ENCODE measurements around the gene HOXD4. TPM values are rescaled to one million over a fixed set of nuclear protein-coding genes. Genes with fewer than 3 reads are reported as not detected.

The HOXD4 gene
- total and polyA plus RNA-seq, 4 donors, result 0.12 to 1.1 (median 0.48) TPM

DNA sequence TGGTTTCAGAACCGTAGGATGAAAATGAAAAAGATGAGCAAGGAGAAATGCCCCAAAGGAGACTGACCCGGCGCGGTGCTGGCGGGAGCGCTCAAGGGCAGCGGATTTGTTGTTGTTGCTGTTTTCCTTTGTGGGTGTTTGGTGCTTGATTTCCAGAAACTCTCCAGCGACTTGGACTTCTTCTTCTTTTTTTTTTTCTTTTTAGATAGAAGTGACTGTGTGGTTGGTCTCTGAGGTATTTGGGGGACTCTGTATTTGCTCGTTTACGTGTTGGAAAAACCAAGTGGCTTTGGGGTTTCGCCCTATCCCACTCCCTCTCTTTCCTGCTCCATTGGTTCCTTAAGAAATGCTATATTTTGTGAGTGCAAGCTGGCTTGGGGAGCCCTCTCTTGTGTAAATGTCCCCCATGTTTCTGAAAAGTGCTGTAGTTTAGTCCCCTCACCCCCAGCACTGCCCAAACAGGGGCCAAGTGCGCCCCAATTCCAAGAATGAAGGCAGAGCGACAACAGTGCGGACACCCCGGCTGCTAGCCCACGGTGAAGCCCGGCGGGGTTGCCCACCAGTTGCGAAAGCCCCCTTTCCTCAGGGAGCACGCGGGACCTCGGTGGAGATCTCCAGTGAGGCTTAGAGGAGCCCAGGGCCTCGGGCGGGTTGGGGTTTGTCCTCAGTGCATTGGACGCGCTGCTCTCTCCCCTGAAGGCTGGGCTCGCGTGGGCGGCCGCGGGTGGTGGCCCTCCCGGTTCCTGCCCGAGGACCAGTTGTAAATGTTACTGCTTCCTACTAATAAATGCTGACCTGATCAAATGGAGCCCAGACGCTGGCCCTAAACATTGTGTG, 27.0 kb upstream of the HOXD4 start:
- H3K27ac ChIP-seq (ENCODE audit: low read depth in 1 of 2, low read length in 1 of 2), result no peak overlapping the region
- no peaks in the 10 kb centered on the region for H3K36me3 ChIP-seq (ENCODE audit: control insufficient read depth in 4 of 4, insufficient read depth in 4 of 4, low read length in 4 of 4)
- DNase-seq (no peak), ATAC-seq (ENCODE audit: insufficient read depth, low FRiP score) (no peak)
- H3K9me3 ChIP-seq (ENCODE audit: control insufficient read depth in 4 of 4, insufficient read depth in 3 of 4, low read length in 3 of 4), result peaks cover 0 to 4% (median 0%) of the 10 kb centered on the region in 4 donors
- 8 to 10% methylated on average over 34 of the region's 34 CpGs for WGBS, 2 donors
- H3K4me1 ChIP-seq (ENCODE audit: control insufficient read depth in 5 of 5, insufficient read depth in 5 of 5, low read length in 5 of 5), result peaks cover 0 to 17% (median 8%) of the 10 kb centered on the region in 5 donors
- H3K4me3 ChIP-seq, result no peak overlapping the region
- TF ChIP-seq, protein P1, sequence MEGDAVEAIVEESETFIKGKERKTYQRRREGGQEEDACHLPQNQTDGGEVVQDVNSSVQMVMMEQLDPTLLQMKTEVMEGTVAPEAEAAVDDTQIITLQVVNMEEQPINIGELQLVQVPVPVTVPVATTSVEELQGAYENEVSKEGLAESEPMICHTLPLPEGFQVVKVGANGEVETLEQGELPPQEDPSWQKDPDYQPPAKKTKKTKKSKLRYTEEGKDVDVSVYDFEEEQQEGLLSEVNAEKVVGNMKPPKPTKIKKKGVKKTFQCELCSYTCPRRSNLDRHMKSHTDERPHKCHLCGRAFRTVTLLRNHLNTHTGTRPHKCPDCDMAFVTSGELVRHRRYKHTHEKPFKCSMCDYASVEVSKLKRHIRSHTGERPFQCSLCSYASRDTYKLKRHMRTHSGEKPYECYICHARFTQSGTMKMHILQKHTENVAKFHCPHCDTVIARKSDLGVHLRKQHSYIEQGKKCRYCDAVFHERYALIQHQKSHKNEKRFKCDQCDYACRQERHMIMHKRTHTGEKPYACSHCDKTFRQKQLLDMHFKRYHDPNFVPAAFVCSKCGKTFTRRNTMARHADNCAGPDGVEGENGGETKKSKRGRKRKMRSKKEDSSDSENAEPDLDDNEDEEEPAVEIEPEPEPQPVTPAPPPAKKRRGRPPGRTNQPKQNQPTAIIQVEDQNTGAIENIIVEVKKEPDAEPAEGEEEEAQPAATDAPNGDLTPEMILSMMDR (IDR thresholded peaks at IDR 0.05; ENCODE audit: control extremely low read depth, extremely low read depth), result no peak
- peaks cover 20 to 91% (median 88%) of the 10 kb centered on the region in 3 donors for H3K27me3 ChIP-seq (ENCODE audit: control insufficient read depth in 3 of 3, insufficient read depth in 3 of 3, low read length in 2 of 3)
- H3K9ac ChIP-seq (ENCODE audit: insufficient read depth in 1 of 2, low read length in 2 of 2), result no peak overlapping the region

DNA sequence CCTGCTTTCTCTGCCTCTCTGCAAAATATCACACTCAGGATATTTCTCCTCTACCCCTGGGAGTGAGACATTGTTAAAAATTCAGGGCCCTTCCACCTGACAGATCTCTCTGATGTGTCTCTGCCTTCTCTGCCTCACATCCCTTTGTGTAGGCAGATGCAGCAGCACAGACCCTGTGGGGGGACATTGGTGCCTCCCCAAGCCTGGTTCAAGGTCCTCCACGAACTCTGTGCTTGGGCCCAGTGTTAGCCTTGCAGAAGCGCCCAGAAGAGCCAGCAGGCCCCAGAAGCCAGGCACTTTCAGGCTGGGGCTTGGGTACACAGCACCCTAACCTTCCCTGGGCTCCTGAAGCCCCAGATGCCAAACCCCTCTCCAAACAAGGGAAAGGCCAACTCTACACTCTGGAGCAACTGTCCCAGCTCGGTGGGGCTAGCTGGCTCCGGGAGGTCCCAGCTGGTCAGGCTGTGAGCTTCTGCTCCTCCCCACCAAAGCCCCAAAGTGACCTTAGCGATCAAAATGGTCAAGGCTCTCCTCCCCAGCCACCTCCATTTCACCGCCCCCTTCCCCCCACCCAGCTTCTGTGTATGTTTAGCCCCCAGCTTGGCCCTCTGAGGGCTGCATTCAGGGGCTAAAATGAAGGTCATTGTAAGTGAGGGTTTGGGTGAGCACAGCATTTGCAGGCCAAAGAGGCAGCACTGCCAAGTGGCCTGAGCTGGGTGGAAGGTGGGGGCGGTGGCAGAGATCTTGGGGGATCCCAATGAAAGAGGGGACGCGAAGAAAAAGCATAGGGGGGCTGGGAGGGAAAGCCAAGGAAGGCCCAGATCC, 26.2 kb upstream of the HOXD4 start:
- H3K27me3 ChIP-seq (ENCODE audit: control insufficient read depth in 3 of 3, insufficient read depth in 3 of 3, low read length in 2 of 3), result peaks cover 21 to 82% (median 81%) of the 10 kb centered on the region in 3 donors
- DNase-seq, result no peak
- H3K27ac ChIP-seq (ENCODE audit: low read depth in 1 of 2, low read length in 1 of 2), result no peak overlapping the region
- no peak for ATAC-seq (ENCODE audit: insufficient read depth, low FRiP score)
- no peak overlapping the region for H3K4me3 ChIP-seq
- H3K36me3 ChIP-seq (ENCODE audit: control insufficient read depth in 4 of 4, insufficient read depth in 4 of 4, low read length in 4 of 4), result no peaks in the 10 kb centered on the region
- H3K9me3 ChIP-seq (ENCODE audit: control insufficient read depth in 4 of 4, insufficient read depth in 3 of 4, low read length in 3 of 4), result peaks cover 0 to 7% (median 0%) of the 10 kb centered on the region in 4 donors
- H3K9ac ChIP-seq (ENCODE audit: insufficient read depth in 1 of 2, low read length in 2 of 2), result no peak overlapping the region
- TF ChIP-seq, protein P1 (IDR thresholded peaks at IDR 0.05; ENCODE audit: control extremely low read depth, extremely low read depth), result no peak
- 27 to 31% methylated on average over 9 of the region's 9 CpGs for WGBS, 2 donors
- peaks cover 0 to 17% (median 8%) of the 10 kb centered on the region in 5 donors for H3K4me1 ChIP-seq (ENCODE audit: control insufficient read depth in 5 of 5, insufficient read depth in 5 of 5, low read length in 5 of 5)

GRCh38 chr2:176125772-176126054, 25.6 kb upstream of the HOXD4 start:
- Histone ChIP-seq H3K4me3 (no peak overlapping the region), H3K4me1 (ENCODE audit: control insufficient read depth in 5 of 5, insufficient read depth in 5 of 5, low read length in 5 of 5) (peaks cover 0 to 19% (median 8%) of the 10 kb centered on the region in 5 donors), H3K27ac (ENCODE audit: low read depth in 1 of 2, low read length in 1 of 2) (no peak overlapping the region), H3K36me3 (ENCODE audit: control insufficient read depth in 4 of 4, insufficient read depth in 4 of 4, low read length in 4 of 4) (no peaks in the 10 kb centered on the region), H3K27me3 (ENCODE audit: control insufficient read depth in 3 of 3, insufficient read depth in 3 of 3, low read length in 2 of 3) (peaks cover 23 to 79% (median 77%) of the 10 kb centered on the region in 3 donors), H3K9me3 (ENCODE audit: control insufficient read depth in 4 of 4, insufficient read depth in 3 of 4, low read length in 3 of 4) (peaks cover 0 to 7% (median 0%) of the 10 kb centered on the region in 4 donors), H3K9ac (ENCODE audit: insufficient read depth in 1 of 2, low read length in 2 of 2) (no peak overlapping the region)
- 13 to 19% methylated on average over 6 of the region's 6 CpGs for WGBS, 2 donors
- ATAC-seq (ENCODE audit: insufficient read depth, low FRiP score) (no peak), DNase-seq (no peak)
- TF ChIP-seq, protein P1 (IDR thresholded peaks at IDR 0.05; ENCODE audit: control extremely low read depth, extremely low read depth), result no peak
